ENCODE results near the gene RELB.
A peak's percentile ranks its signal among the peaks of the same experiment; 100 is the strongest.
"Not testable (repeated sequence)": the region's sequence is repeated elsewhere in the genome, so short reads cannot be mapped to it uniquely, and the experiment has no call there.

Gene RELB

GRCh38 chr19:45001087-45001739, at the start of gene RELB:
RELB (plus strand) TSS chr19:45001464; CDS start chr19:45001580, 116 bp downstream.
- peak; percentile 75 to 98 (median 92) for DNase-seq
- intact Hi-C loops (cut with DNase I), result no loop called here

GRCh38 chr19:44954278-44954648, 47.0 kb upstream of the RELB start:
- intact Hi-C loops (cut with DNase I), result loop anchor here (5.0 kb wide), 1 partner anchor 52 kb away; no protein-coding TSS in a partner anchor
- DNase-seq, result peak in 1 of 42 donors; percentile 39

- intact Hi-C loops (cut with DNase I), result loop anchor here (5.0 kb wide), 1 partner anchor 53 kb away; no protein-coding TSS in a partner anchor
- DNase-seq, result peak; percentile 90 to 98 (median 97)
These were observed 46.4 kb upstream of the RELB start, which contains the start of gene CLPTM1 for GRCh38 chr19:44954649-44955504. CLPTM1 (plus strand) TSS chr19:44955380; CDS start chr19:44955396, 16 bp downstream.

- intact Hi-C loops (cut with DNase I), result no loop called here
- peak in 33 of 42 donors; percentile 13 to 77 (median 50) for DNase-seq
These were observed 45.5 kb upstream of the RELB start for GRCh38 chr19:44955505-44956439.

GRCh38 chr19:44957526-44957925, 43.7 kb upstream of the RELB start:
- intact Hi-C loops (cut with DNase I), result no loop called here
- no peak for DNase-seq

- intact Hi-C loops (cut with DNase I), result no loop called here
- DNase-seq, result peak in 1 of 42 donors; percentile 33
These were observed 43.2 kb upstream of the RELB start for GRCh38 chr19:44958090-44958489.

GRCh38 chr19:44959691-44960090, 41.6 kb upstream of the RELB start:
- intact Hi-C loops (cut with DNase I), result no loop called here

GRCh38 chr19:44960906-44961728, 40.1 kb upstream of the RELB start:
- no peak for DNase-seq
- intact Hi-C loops (cut with DNase I), result no loop called here

More at GRCh38 chr19:44959691-44960090, 41.6 kb upstream of the RELB start:
- DNase-seq, result no peak

GRCh38 chr19:44961821-44962220, 39.4 kb upstream of the RELB start:
- no peak for DNase-seq
- intact Hi-C loops (cut with DNase I), result no loop called here

GRCh38 chr19:44968118-44968517, 33.1 kb upstream of the RELB start:
- peak in 26 of 42 donors; percentile 11 to 77 (median 40) for DNase-seq
- intact Hi-C loops (cut with DNase I), result no loop called here

- peak in 2 of 42 donors; percentile 28 to 32 for DNase-seq
- intact Hi-C loops (cut with DNase I), result no loop called here
These were observed 32.6 kb upstream of the RELB start for GRCh38 chr19:44968670-44969069.

GRCh38 chr19:44969437-44969836, 31.8 kb upstream of the RELB start:
- intact Hi-C loops (cut with DNase I), result no loop called here
- no peak for DNase-seq

- DNase-seq; intact Hi-C loops (cut with DNase I): not testable (repeated sequence)
These were observed 29.8 kb upstream of the RELB start for GRCh38 chr19:44971451-44971850.

- intact Hi-C loops (cut with DNase I), result no loop called here
- DNase-seq, result no peak
These were observed 28.5 kb upstream of the RELB start for GRCh38 chr19:44972802-44973201.

GRCh38 chr19:44973982-44974735, 27.1 kb upstream of the RELB start:
- intact Hi-C loops (cut with DNase I), result no loop called here
- no peak for DNase-seq

- intact Hi-C loops (cut with DNase I), result no loop called here
- DNase-seq, result no peak
These were observed 26.4 kb upstream of the RELB start for GRCh38 chr19:44974857-44975256.

- intact Hi-C loops (cut with DNase I), result no loop called here
- DNase-seq, result no peak
These were observed 25.8 kb upstream of the RELB start for GRCh38 chr19:44975444-44975843.
